MV-4-11 (cell line): Measurements from ENCODE around the gene ARHGAP12.

Experiments used
- DNase-seq: peaks from one replicate; lab custom pipeline; 2025; lab: John Stamatoyannopoulos, UW

ARHGAP12 gene

GRCh38 chr10:31876652-31877352, 51.8 kb downstream of the ARHGAP12 start:
- DNase-seq: peak; percentile 38

GRCh38 chr10:31875608-31876007, 53.0 kb downstream of the ARHGAP12 start:
- no peak for DNase-seq

GRCh38 chr10:31873724-31874123, 54.9 kb downstream of the ARHGAP12 start:
- DNase-seq: no peak

DNA sequence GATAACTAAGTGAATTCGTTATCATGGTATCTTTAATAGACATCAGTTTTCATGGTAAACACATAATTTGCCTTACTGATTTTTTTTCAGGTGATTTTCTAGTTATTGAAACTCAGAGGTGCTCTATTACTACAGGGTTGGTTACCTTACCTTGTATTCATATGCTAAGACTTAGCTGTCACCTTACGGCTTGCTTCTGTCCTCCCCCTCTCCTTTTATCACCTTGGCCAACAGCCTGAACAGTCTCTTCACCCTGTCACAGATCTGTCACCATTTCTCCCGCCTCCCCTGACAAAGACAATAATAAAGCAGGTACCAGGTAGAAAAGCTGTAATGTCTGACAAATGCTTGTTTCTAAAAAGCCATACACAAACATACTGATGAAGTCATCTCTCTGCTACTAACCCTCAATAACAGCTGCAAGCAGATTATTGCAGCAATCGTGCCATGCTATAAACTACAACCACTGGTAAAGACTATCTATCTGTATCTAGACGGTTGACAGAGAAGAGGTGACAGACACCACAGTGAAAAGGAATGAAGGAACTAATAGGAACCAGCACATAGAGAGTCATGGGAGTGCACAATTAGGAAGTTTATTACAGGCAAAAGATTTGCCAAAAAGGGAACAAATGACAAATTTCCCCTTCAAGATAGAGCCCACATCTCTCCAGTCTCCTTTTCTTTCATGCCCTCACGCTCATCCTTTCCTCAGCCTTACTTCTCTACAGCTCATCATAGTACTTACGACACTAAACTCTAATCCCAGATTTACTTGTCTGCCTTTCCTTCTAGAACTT, 57.2 kb downstream of the ARHGAP12 start:
- peak; percentile 47 for DNase-seq

- DNase-seq: no peak
Measured at GRCh38 chr10:31867646-31868045, 61.0 kb downstream of the ARHGAP12 start.

GRCh38 chr10:31866118-31866670, 62.4 kb downstream of the ARHGAP12 start:
- DNase-seq: peak; percentile 47

GRCh38 chr10:31864834-31865518, 63.7 kb downstream of the ARHGAP12 start:
- DNase-seq: no peak

- no peak for DNase-seq
Measured at GRCh38 chr10:31855033-31855432, 73.6 kb downstream of the ARHGAP12 start.

GRCh38 chr10:31853629-31854028, 75.0 kb downstream of the ARHGAP12 start:
- DNase-seq: no peak

- DNase-seq: no peak
Measured at GRCh38 chr10:31851216-31851615, 77.4 kb downstream of the ARHGAP12 start.

- DNase-seq: no peak
Measured at GRCh38 chr10:31847515-31847914, 81.1 kb downstream of the ARHGAP12 start.

DNA sequence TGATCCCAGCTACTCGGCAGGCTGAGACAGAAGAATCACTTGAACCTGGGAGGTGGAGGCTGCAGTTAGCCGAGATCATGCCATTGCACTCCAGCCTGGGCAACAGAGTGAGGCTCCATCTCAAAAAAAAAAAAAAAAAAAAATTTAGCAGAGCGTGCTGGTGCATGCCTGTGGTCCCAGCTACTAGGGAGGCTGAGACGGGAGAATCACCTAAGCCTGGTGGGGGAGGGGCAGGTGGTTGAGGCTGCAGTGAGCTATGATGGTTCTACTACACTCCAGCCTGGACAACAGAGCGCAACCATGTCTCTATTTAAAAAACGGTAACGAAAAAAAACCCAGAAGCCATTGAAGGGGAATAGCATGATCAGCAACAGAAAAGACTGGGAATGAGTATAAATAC, 89.9 kb downstream of the ARHGAP12 start:
- no peak for DNase-seq

DNA sequence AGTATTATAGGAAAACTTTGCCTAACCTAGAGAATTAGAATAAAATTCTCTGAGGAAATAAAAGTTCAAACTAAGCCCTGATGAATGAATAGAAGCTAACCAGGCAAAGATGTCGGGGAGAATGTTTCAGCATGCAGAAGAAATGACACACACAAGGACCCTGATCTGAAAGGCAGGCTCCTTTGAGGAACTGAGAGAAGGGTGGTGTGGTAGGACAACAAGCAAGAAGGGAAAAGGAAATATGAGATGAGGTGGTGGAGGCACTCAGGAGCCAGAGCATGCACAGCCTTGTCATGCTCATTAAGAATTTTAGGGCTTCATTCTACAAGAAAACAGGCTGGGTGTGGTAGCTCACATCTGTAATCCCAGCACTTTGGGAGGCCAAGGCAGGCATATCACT, 90.6 kb downstream of the ARHGAP12 start:
- DNase-seq: peak; percentile 77

- peak; percentile 55 for DNase-seq
Measured at GRCh38 chr10:31836569-31837406, 91.8 kb downstream of the ARHGAP12 start.

- DNase-seq: no peak
Measured at GRCh38 chr10:31833753-31834152, 94.9 kb downstream of the ARHGAP12 start.

DNA sequence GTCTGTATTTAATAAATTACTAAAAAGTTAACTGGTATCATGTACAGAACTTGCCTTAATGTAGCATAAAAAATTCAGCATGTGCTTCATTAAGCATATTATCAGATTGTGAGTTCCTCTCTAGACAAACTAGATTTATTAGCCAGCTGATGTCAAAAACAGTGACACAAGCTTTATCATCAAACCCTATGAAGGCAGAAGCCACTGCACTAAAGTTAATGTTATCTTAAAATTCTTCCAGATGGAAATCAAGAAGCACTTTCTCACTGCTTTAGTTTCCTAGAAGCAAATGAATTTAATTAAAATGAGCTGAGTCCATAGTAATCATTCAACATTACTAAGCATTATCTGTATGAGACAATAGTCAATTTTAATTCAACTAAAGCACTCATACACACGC, 96.4 kb downstream of the ARHGAP12 start:
- DNase-seq: no peak

DNA sequence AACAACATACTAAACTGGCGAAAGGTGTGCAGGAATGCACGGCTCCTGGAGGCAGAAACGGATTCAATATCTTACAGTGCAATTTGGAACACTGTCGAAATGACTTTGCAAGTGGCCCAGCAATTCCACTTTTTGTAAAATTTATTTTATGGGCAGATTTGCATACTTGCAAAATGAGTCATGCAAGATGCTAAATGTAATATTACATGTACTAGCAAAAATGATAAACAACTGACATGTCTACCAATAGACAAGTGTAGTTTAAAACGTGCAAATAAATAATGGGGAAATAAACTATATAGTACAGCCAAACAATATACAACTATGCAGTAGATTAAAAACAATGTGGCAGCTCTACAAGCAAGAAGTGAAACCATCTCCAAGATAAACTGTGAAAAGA, 97.7 kb downstream of the ARHGAP12 start:
- no peak for DNase-seq

DNA sequence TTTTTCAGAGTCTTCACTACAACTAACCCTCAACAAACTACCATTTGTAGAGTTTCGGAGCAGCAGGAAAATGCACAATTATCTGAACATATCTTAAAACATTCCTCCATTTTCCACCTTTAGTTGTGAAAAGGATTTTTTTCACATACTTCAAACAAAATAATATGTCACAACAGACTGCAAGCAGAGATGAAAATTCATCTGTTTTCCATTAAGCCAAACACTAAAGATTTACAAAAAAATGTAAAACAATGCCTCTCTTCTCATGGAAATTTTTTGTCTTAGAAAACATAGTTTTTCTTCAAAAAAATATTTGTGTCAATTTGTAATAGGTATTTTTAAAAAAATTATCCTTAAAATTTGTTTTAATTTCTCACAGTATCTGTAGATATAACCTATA, 98.9 kb downstream of the ARHGAP12 start:
- no peak for DNase-seq

DNA sequence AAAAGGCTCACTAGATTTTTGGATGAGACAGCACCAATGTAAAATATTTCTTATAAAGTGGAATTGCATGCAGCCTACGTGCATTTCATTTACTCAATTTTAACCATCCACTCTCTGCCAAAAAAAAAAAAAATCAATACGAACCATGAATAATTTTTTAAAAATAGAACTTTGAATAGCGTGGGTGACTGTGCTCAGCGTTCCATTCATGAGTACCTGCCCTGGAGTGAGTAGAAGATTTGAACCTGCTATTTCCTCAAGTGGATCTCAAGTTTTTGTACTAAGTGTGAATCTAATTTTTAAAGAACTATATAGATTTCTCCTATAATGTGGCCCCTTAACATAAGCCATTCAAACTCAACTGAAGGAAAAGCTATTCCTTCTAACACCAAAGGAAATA, 105.3 kb downstream of the ARHGAP12 start:
- no peak for DNase-seq

- no peak for DNase-seq
Measured at GRCh38 chr10:31822616-31823318, 105.9 kb downstream of the ARHGAP12 start.

- no peak for DNase-seq
Measured at GRCh38 chr10:31822150-31822549, 106.5 kb downstream of the ARHGAP12 start.
